Stimulated activated CD8-positive, alpha-beta memory T cell treated with anti-CD3 and anti-CD28 coated beads, Interleukin-4, amount 100 ng/mL, for 48 hours (primary cell): ENCODE results near the gene CD1E.
"Not testable (repeated sequence)": the region's sequence is repeated elsewhere in the genome, so short reads cannot be mapped to it uniquely, and the experiment has no call there.

Experiments
- DNase-seq: peaks from one replicate; pipeline ENCODE4 v3.0.0-alpha.2; 2020

The CD1E gene

GRCh38 chr1:158362941-158363340, 9.2 kb downstream of the CD1E start:
- DNase-seq: no peak

- DNase-seq: no peak
Observed at GRCh38 chr1:158366783-158367182, 13.1 kb downstream of the CD1E start.

GRCh38 chr1:158371188-158371953, 17.7 kb downstream of the CD1E start:
- peak; percentile 38 for DNase-seq

- not testable (repeated sequence) for DNase-seq
Observed at GRCh38 chr1:158374101-158374500, 20.4 kb downstream of the CD1E start.

GRCh38 chr1:158374860-158375259, 21.2 kb downstream of the CD1E start:
- no peak for DNase-seq

GRCh38 chr1:158390331-158390730, 36.6 kb downstream of the CD1E start:
- no peak for DNase-seq

GRCh38 chr1:158391099-158391498, 37.4 kb downstream of the CD1E start:
- DNase-seq: no peak

GRCh38 chr1:158393476-158393875, 39.8 kb downstream of the CD1E start:
- no peak for DNase-seq

GRCh38 chr1:158396646-158397045, 43.0 kb downstream of the CD1E start:
- DNase-seq: no peak

GRCh38 chr1:158398818-158399514, 45.3 kb downstream of the CD1E start, which contains the start of gene OR10T2:
Gene OR10T2, minus strand, starts transcription at chr1:158399466. Its CDS starts 0 bp downstream, at chr1:158399466.
- DNase-seq: no peak

- no peak for DNase-seq
Observed at GRCh38 chr1:158400871-158401270, 47.2 kb downstream of the CD1E start.

- DNase-seq: no peak
Observed at GRCh38 chr1:158407092-158407491, 53.4 kb downstream of the CD1E start.
